ENCODE data around the gene GSTO1.

GRCh38 chr10:104247513-104248146 is 7.1 kb upstream of the GSTO1 start:
- TF ChIP-seq POLR2A (IDR thresholded peaks at IDR 0.05; ENCODE audit: low read depth, low read length): no peak
- TF ChIP-seq POLR2AphosphoS5 (IDR thresholded peaks at IDR 0.05; ENCODE audit: low read depth, low read length): no peak
